HCT116 (cell line): ENCODE data around the gene PDPK1. TPM values are rescaled to one million over a fixed set of nuclear protein-coding genes. Genes with fewer than 3 reads are reported as not detected.
"Not testable (repeated sequence)": the region's sequence is repeated elsewhere in the genome, so short reads cannot be mapped to it uniquely, and the experiment has no call there.

Experiments
- ATAC-seq: fragments of 200-7000 bp; cut with Tn5 transposase; 2 replicates; pipeline ENCODE4 v1.9.1; 2020; ENCODE audit warnings: mild to moderate bottlenecking, moderate library complexity
- BruUV-seq: library from RNA; stranded (reverse); fragments of 400-500 nt; replicated peaks from 2 replicates; lab custom pipeline; 2021; lab: Mats Ljungman, UMichigan
- CTCF ChIA-PET: fragments of 300-600 bp; sonication (Branson Sonifier 250); formaldehyde crosslinking; loops from one replicate; lab custom pipeline; 2021; ENCODE audit warnings: antibody characterized with exemption; lab: Charles Lee
- POLR2A ChIA-PET: fragments of 300-600, 350-600 bp; sonication (Branson Sonifier 250); formaldehyde crosslinking; loops from one replicate; lab custom pipeline; 2021; ENCODE audit warnings: antibody characterized with exemption; lab: Charles Lee
- RAD21 ChIA-PET, 2 experiments: fragments of 300-600 bp; sonication (Branson Sonifier 250); formaldehyde crosslinking; loops; one replicate each; lab custom pipeline; 2023; ENCODE audit warnings: low total read pairs in 2 of 2; ENCODE audit not compliant: uncharacterized antibody in 2 of 2, unreplicated experiment in 2 of 2, low non-redundant PET in 1 of 2; lab: Charles Lee
- DNase-seq: peaks from one replicate; pipeline ENCODE4 v3.0.0-alpha.2; 2010; ENCODE audit warnings: low read depth, low spot score
- H2AFZ ChIP-seq: fragments of 200-600 bp; shearing (Covaris generic), sonication (generic); 2 replicates; pipeline ENCODE4 v1.6.1; 2017; ENCODE audit warnings: low read depth, mixed run types, mixed read lengths, antibody characterized with exemption, low read length; ENCODE audit not compliant: poor library complexity, severe bottlenecking
- H3K27ac ChIP-seq: 2 replicates; pipeline ENCODE4 v1.5.1; 2012; ENCODE audit warnings: low read depth, low read length
- H3K27me3 ChIP-seq: fragments of 200-600 bp; sonication (generic); 2 replicates; pipeline ENCODE4 v1.6.1; 2016; ENCODE audit warnings: mixed run types, low read length, mixed read lengths; ENCODE audit not compliant: insufficient read depth
- H3K36me3 ChIP-seq, 2 experiments: fragments of 200-500 bp in 1 of 2; fragments of 200-600 bp in 1 of 2; sonication (Bioruptor generic) in 1 of 2; sonication (generic) in 1 of 2; 2 replicates each; pipeline versions ENCODE4 v1.5.1 to v1.6.1; 2014 to 2016; ENCODE audit warnings: low read length in 2 of 2, inconsistent platforms in 1 of 2, mixed read lengths in 1 of 2, mixed run types in 1 of 2; ENCODE audit not compliant: insufficient read depth in 2 of 2, control insufficient read depth in 1 of 2
- H3K4me1 ChIP-seq, 2 experiments: fragments of 200-600 bp in 1 of 2; sonication (generic) in 1 of 2; 2 replicates each; pipeline versions ENCODE4 v1.5.1 to v1.6.1; 2012 to 2017; ENCODE audit warnings: low read length in 2 of 2, inconsistent platforms in 1 of 2, mild to moderate bottlenecking in 1 of 2, mixed read lengths in 1 of 2, mixed run types in 1 of 2, moderate library complexity in 1 of 2; ENCODE audit not compliant: insufficient read depth in 2 of 2, control insufficient read depth in 1 of 2
- H3K4me2 ChIP-seq: fragments of 200-600 bp; sonication (generic); 2 replicates; pipeline ENCODE4 v1.6.1; 2017; ENCODE audit warnings: mixed run types, low read length, mixed read lengths
- H3K4me3 ChIP-seq, 2 experiments: fragments of 200-600 bp in 1 of 2; sonication (generic) in 1 of 2; replicated peaks in 1 of 2; 2 replicates each; pipeline ENCODE4 v1.5.1; 2011 to 2016; ENCODE audit warnings: low read length in 2 of 2, control low read depth in 1 of 2, low read depth in 1 of 2, mild to moderate bottlenecking in 1 of 2, mixed read lengths in 1 of 2, mixed run types in 1 of 2
- H3K79me2 ChIP-seq: fragments of 200-600 bp; sonication (generic); 2 replicates; pipeline ENCODE4 v1.6.1; 2017; ENCODE audit warnings: mild to moderate bottlenecking, mixed run types, low read length, moderate library complexity, mixed read lengths; ENCODE audit not compliant: insufficient read depth
- H3K9ac ChIP-seq: fragments of 200-600 bp; sonication (generic); 2 replicates; pipeline ENCODE4 v1.6.1; 2016; ENCODE audit warnings: low read length, mixed read lengths
- H3K9me2 ChIP-seq: fragments of 200-600 bp; sonication (generic), shearing (Covaris generic); 2 replicates; pipeline ENCODE4 v1.6.1; 2017; ENCODE audit warnings: mixed run types, mild to moderate bottlenecking, moderate library complexity; ENCODE audit not compliant: insufficient read depth
- H3K9me3 ChIP-seq, 2 experiments: fragments of 200-500 bp in 1 of 2; fragments of 200-600 bp in 1 of 2; sonication (Bioruptor generic) in 1 of 2; sonication (generic) in 1 of 2; 2 replicates each; pipeline ENCODE4 v1.6.1; 2014 to 2017; ENCODE audit warnings: low read length in 2 of 2, mixed read lengths in 2 of 2, inconsistent platforms in 1 of 2, low read depth in 1 of 2, mild to moderate bottlenecking in 1 of 2, mixed run types in 1 of 2, moderate library complexity in 1 of 2; ENCODE audit not compliant: control insufficient read depth in 1 of 2, insufficient read depth in 1 of 2
- H4K20me1 ChIP-seq: fragments of 200-600 bp; sonication (generic), shearing (Covaris generic); 2 replicates; pipeline ENCODE4 v1.6.1; 2017; ENCODE audit warnings: mixed run types, mild to moderate bottlenecking, moderate library complexity; ENCODE audit not compliant: insufficient read depth
- ELF1 ChIP-seq: IDR thresholded peaks from 2 replicates; pipeline ENCODE4 v1.6.1; 2012; ENCODE audit warnings: low read depth, borderline replicate concordance
- POLR2A ChIP-seq: IDR thresholded peaks from 2 replicates; pipeline ENCODE4 v1.7.0; 2011; ENCODE audit warnings: borderline replicate concordance; ENCODE audit not compliant: insufficient read depth, insufficient read length; ENCODE audit errors: extremely low read depth
- RAD21 ChIP-seq: IDR thresholded peaks from 2 replicates; pipeline ENCODE4 v1.6.1; 2012; ENCODE audit warnings: low read depth, mild to moderate bottlenecking
- intact Hi-C: fragments of 100-400 bp; cut with micrococcal nuclease; formaldehyde crosslinking; loops from 2 replicates; pipeline ENCODE4 v1.10.0; 2022
- total RNA-seq: library from RNA; stranded (reverse); gene quantifications from one replicate; pipeline ENCODE4 v1.2.1, GENCODE V29; 2021; ENCODE audit not compliant: unreplicated experiment

PDPK1 gene
- total RNA-seq, 1 experiment from 2014 or later, result 36.1 TPM

DNA sequence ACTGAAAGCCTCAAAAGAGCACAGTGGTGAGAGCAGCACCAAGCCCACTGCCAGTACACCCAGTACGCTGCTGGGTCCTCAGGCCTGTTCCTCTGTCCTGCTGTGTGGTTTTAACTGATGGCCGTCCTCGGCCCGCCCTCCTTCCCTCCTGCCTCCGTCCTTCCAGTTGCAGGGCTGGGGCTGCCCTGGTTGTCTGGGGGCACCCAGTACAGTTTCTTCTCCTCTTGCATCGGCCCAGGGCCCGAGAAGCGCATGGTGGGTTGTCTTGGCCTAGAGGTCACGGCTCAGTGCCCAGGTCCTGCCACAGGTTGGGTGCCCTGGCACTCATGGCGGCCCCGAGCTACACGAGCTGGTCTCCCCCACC, 73.7 kb downstream of the PDPK1 start:
- no peaks in the 10 kb centered on the region for H4K20me1 ChIP-seq
- H3K9me2 ChIP-seq, result no peaks in the 10 kb centered on the region
- H3K9me3 ChIP-seq, result no peaks in the 10 kb centered on the region
- H3K4me2 ChIP-seq, result no peak overlapping the region
- H3K4me3 ChIP-seq, result no peak overlapping the region
- DNase-seq, result no peak
- H3K4me1 ChIP-seq, result no peaks in the 10 kb centered on the region
- intact Hi-C loops, result no loop called here
- no peak overlapping the region for H2AFZ ChIP-seq
- no TSS peak for BruUV-seq
- TF ChIP-seq ELF1, result no peak
- TF ChIP-seq RAD21, result no peak
- no peak for TF ChIP-seq POLR2A
- TF ChIP-seq, all 23 proteins: peak for 0
- Histone ChIP-seq H3K27ac (no peak overlapping the region), H3K79me2 (peaks cover 22% of the 10 kb centered on the region), H3K36me3 (peaks cover 4 to 12% of the 10 kb centered on the region in 2 experiments; a peak in 1 of 4 replicates), H3K27me3 (no peaks in the 10 kb centered on the region), H3K9ac (no peak overlapping the region)
- ChIA-PET RAD21 (no interaction called here), POLR2A (no interaction called here), CTCF (no interaction called here)
- ATAC-seq, result no peak

DNA sequence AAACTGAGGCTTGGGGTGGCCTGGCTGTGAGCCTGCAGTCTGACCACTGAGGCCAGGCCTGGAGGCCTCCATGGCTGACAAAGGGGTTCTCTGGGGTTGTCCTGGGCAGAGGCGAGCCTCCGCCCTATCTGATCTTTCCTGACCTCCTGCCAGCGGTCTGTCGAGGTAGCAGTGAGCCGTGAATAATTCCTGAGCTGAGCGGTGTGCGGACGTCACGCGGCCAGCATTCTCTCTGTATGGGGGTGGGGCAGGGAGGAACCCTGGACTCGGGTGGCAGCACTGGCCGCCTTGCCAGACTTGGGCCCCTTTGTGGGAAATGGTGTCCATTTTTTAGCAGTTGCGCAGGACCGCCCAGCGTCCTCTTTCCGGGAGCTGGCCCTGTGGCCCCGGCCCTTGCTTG, 74.1 kb downstream of the PDPK1 start:
- H3K4me2 ChIP-seq, H3K27ac ChIP-seq, H3K9ac ChIP-seq, POLR2A ChIA-PET, BruUV-seq, H3K9me2 ChIP-seq, H2AFZ ChIP-seq, H3K9me3 ChIP-seq, DNase-seq, H3K27me3 ChIP-seq, H3K4me3 ChIP-seq, H4K20me1 ChIP-seq, RAD21 ChIA-PET, intact Hi-C loops, ATAC-seq, H3K4me1 ChIP-seq, CTCF ChIA-PET: not testable (repeated sequence)
- Histone ChIP-seq H3K36me3 (peaks cover 4 to 12% of the 10 kb centered on the region in 2 experiments; a peak in 1 of 4 replicates), H3K79me2 (peaks cover 22% of the 10 kb centered on the region)

DNA sequence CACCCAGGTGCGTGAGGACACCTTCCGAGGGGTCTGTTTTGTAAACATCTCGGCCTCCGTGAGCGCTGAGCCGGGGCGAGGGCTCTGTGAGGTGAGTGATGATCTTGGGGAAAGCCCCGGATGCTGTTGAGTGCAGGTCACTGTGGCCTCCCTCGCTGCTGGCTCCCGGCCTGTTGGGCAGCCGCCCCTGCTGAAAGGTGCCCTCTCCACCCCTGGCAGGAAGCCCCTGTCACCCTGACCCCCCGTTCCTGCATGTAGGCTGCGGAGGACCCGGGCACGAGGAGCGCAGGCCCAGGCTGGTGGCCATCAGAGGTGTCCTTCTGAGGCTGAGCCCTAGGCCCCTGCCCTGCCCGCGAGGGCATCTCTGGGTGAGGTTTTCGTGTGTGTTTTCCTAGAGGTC, 75.4 kb downstream of the PDPK1 start:
- H2AFZ ChIP-seq, H3K27ac ChIP-seq, ATAC-seq, H3K4me3 ChIP-seq, H3K9me2 ChIP-seq, H4K20me1 ChIP-seq, RAD21 ChIA-PET, POLR2A ChIA-PET, H3K9me3 ChIP-seq, BruUV-seq, intact Hi-C loops, H3K27me3 ChIP-seq, DNase-seq, H3K4me2 ChIP-seq, H3K4me1 ChIP-seq, H3K9ac ChIP-seq, CTCF ChIA-PET: not testable (repeated sequence)
- H3K36me3 ChIP-seq, result peaks cover 4 to 12% of the 10 kb centered on the region in 2 experiments; a peak in 1 of 4 replicates
- peaks cover 14% of the 10 kb centered on the region; the same call in 1 of the 2 replicates for H3K79me2 ChIP-seq
